Activated naive CD4-positive, alpha-beta T cell treated with anti-CD3 and anti-CD28 coated beads, Interleukin-2, amount 50 U/mL, for 72 hours (primary cell): Measurements from ENCODE around the gene PSMB1. TPM values are rescaled to one million over a fixed set of nuclear protein-coding genes. Genes with fewer than 3 reads are reported as not detected.
"Not testable (repeated sequence)": the region's sequence is repeated elsewhere in the genome, so short reads cannot be mapped to it uniquely, and the experiment has no call there.

ENCODE experiments used
- ATAC-seq, 2 donors: fragments of 150-1000 bp; cut with Tn5 transposase; 2 replicates each; pipeline ENCODE4 v1.10.0; 2021; ENCODE audit warnings: mild to moderate bottlenecking in 2 of 2, moderate library complexity in 2 of 2
- DNase-seq, 2 donors: peaks; one replicate each; pipeline ENCODE4 v3.0.0; 2021 to 2022; ENCODE audit warnings: low spot score in 2 of 2
- H3K27ac Mint-ChIP-seq, 2 donors: one replicate each; pipeline ENCODE4 v1.8.0; 2022; ENCODE audit warnings: mild to moderate bottlenecking in 2 of 2, mixed read lengths in 2 of 2
- H3K36me3 Mint-ChIP-seq, 2 donors: one replicate each; pipeline ENCODE4 v1.8.0; 2022; ENCODE audit warnings: mixed read lengths in 2 of 2
- H3K9me3 Mint-ChIP-seq, 2 donors: one replicate each; pipeline ENCODE4 v1.8.0; 2022; ENCODE audit warnings: mixed read lengths in 2 of 2
- total RNA-seq, 2 donors: library from RNA; stranded (reverse); gene quantifications; one replicate each; pipeline ENCODE4 v1.2.3, GENCODE V29; 2022

The PSMB1 gene
- total RNA-seq, 2 donors from 2014 or later = 206 to 223 TPM

DNA sequence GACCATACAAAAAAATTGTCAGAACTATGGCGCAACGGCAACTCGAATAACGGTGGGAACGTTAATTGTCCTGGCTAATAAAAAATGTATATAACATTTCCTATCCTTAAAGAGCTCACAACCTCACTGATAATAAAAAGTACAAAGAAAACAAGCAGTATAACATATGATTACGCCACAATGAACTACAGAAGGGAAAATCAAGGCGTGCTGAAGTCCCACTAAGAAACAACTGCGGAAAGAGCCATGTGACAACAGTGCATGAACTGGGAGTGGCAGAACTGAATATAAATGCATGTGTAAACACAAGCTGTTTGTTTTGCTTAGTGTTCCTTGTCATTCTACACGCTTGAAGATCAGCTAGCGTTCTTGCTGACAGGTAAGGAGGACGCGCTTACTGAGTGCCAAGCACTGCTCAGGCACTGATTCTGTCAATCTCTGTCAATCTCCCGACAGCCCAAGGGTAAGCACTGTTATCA, 466 bp upstream of the PSMB1 start:
- no peaks in the 10 kb centered on the region for H3K9me3 Mint-ChIP-seq
- no peak overlapping the region for H3K27ac Mint-ChIP-seq
- peaks cover 12 to 24% of the 10 kb centered on the region in 2 donors for H3K36me3 Mint-ChIP-seq
- DNase-seq (no peak), ATAC-seq (peak; percentile 41 to 64)

DNA sequence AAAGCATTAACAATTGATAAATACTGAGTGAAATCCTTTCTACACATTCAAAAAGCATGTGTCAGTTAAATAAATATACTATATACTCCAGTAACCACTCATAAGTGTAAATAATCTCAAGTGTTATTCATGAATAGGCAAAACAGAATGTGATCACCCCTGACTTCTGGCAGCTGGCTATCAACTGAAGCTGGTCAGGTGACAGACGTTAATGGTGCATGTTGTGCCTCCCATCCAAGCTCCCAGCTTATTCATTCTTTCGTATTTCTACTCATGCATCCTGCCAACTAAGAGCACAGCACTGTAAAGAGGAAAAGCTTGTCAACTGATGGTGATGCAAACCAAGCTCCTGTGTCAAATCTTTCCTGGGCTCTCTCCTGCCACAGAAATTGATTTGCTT, 7.7 kb downstream of the PSMB1 start:
- Mint-ChIP-seq H3K27ac (no peak overlapping the region), H3K36me3 (peaks cover 13 to 32% of the 10 kb centered on the region in 2 donors), H3K9me3 (no peaks in the 10 kb centered on the region)
- ATAC-seq = no peak
- DNase-seq = no peak

GRCh38 chr6:170542031-170542719, 10.9 kb downstream of the PSMB1 start:
- peak overlapping the region; percentile 12 to 32 for H3K27ac Mint-ChIP-seq
- peaks cover 0 to 30% of the 10 kb centered on the region in 2 donors for H3K36me3 Mint-ChIP-seq
- DNase-seq = no peak
- no peak for ATAC-seq
- no peaks in the 10 kb centered on the region for H3K9me3 Mint-ChIP-seq

- no peak for DNase-seq
- Mint-ChIP-seq H3K27ac (peak overlapping the region in 1 of 2 donors; percentile 86), H3K36me3 (peaks cover 10 to 28% of the 10 kb centered on the region in 2 donors), H3K9me3 (no peaks in the 10 kb centered on the region)
- ATAC-seq = no peak
These were observed 15.8 kb downstream of the PSMB1 start for GRCh38 chr6:170537329-170537728.

- Mint-ChIP-seq H3K27ac (peak overlapping the region in 1 of 2 donors; percentile 39), H3K36me3 (peaks cover 10 to 28% of the 10 kb centered on the region in 2 donors), H3K9me3 (no peaks in the 10 kb centered on the region)
- no peak for DNase-seq
- ATAC-seq = no peak
These were observed 16.4 kb downstream of the PSMB1 start for GRCh38 chr6:170536671-170537070.

GRCh38 chr6:170535004-170535403, 18.1 kb downstream of the PSMB1 start:
- Mint-ChIP-seq H3K36me3 (peaks cover 10 to 27% of the 10 kb centered on the region in 2 donors), H3K9me3 (no peaks in the 10 kb centered on the region), H3K27ac (peak overlapping the region in 1 of 2 donors; percentile 50)
- ATAC-seq (no peak), DNase-seq (no peak)

DNA sequence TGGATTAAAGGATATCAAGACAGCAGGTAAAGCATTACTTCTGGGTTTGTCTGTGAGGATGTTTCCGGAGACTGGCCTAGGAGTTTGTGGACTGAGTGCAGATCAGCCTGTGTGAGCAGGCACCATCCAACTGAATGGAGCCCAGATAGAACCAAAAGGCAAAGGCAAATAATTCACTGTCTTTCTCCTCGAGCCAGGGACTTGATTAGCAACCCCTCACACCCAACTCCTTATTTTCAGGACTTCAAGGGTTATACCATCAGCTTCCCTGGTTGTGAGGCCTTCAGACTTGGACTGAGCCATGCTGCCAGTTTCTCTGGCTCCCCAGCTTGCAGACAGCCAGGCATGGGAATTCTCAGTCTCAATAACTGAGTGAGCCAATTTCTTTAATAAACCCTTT, 19.3 kb downstream of the PSMB1 start:
- ATAC-seq (no peak), DNase-seq (no peak)
- Mint-ChIP-seq H3K9me3 (no peaks in the 10 kb centered on the region), H3K27ac (no peak overlapping the region), H3K36me3 (peaks cover 10 to 18% of the 10 kb centered on the region in 2 donors)

DNA sequence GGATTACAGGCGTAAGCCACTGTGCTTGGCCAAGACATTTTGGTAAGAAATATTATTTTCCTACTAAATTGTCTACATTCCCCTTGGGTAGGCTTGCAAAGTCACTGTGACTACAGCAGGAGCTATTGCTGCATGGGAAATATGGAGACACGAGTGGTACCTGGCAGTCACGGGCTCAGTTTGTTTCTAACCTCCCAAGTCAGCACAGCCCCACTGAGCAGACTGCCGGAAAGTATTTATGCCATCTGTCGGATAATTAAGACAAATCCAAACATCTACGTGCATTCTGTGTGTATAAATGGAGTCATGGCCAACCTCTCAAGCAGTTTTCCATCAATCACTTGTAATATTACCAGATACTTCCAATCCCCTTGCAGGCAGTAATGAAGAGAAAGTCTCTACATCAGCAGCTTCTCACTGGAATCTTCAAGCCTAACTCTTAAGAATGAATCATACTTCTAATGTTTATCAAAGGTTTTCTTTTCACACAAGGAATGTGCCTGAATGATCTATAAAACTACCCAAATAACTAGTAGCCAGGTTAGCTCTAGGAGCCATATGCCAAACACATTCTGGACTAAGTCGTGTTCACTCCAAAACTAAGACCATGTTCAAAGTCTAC, 20.1 kb downstream of the PSMB1 start:
- H3K9me3 Mint-ChIP-seq = no peaks in the 10 kb centered on the region
- DNase-seq (no peak), ATAC-seq (no peak)
- no peak overlapping the region for H3K27ac Mint-ChIP-seq
- peaks cover 10 to 17% of the 10 kb centered on the region in 2 donors for H3K36me3 Mint-ChIP-seq

DNA sequence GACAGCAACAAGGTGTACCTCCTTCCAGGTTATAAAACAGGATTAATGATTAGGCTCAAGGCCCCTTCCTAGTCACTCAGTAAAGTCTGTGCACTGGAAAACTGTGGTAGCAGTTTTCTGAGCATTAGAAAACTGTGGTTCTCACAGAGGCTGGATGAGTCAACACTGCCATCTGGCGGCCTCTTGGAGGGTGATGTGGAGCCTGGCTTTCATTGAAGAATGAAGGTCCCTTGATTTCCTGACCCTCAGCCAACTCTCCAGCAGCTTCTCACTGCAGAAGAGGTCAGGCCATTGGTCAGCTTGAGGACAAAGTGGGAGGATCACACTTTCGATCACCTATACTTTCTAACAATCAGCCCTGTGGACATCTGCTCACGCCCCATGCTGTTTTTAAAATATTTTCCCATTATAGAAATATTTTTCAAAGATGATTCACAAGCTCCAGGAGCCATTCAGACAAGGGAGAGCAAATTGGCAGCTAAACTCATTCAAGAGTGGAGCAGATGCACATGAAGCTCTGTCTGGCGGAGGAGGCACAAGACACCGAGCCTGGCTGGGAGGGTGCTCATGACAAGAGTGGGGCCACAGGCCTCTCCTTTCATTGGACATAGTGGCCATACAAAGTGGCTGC, 23.2 kb downstream of the PSMB1 start:
- peak; percentile 84 to 85 for ATAC-seq
- peak in 1 of 2 donors; percentile 60 for DNase-seq
- Mint-ChIP-seq H3K27ac (no peak overlapping the region), H3K9me3 (no peaks in the 10 kb centered on the region), H3K36me3 (peaks cover under 1 to 2% of the 10 kb centered on the region in 2 donors)

GRCh38 chr6:170527995-170528394, 25.1 kb downstream of the PSMB1 start:
- DNase-seq, ATAC-seq, H3K27ac Mint-ChIP-seq, H3K9me3 Mint-ChIP-seq, H3K36me3 Mint-ChIP-seq: not testable (repeated sequence)

- no peak for DNase-seq
- ATAC-seq = no peak
- H3K9me3 Mint-ChIP-seq = no peaks in the 10 kb centered on the region
- no peaks in the 10 kb centered on the region for H3K36me3 Mint-ChIP-seq
- no peak overlapping the region for H3K27ac Mint-ChIP-seq
These were observed 27.3 kb downstream of the PSMB1 start for GRCh38 chr6:170525795-170526194.

- H3K27ac Mint-ChIP-seq = peak overlapping the region in 1 of 2 donors; percentile 32
- ATAC-seq (no peak), DNase-seq (no peak)
- no peaks in the 10 kb centered on the region for H3K36me3 Mint-ChIP-seq
- no peaks in the 10 kb centered on the region for H3K9me3 Mint-ChIP-seq
These were observed 29.0 kb downstream of the PSMB1 start for GRCh38 chr6:170524172-170524502.

GRCh38 chr6:170523256-170524171, 29.6 kb downstream of the PSMB1 start:
- Mint-ChIP-seq H3K27ac (no peak overlapping the region), H3K9me3 (no peaks in the 10 kb centered on the region), H3K36me3 (no peaks in the 10 kb centered on the region)
- DNase-seq (no peak), ATAC-seq (no peak)

GRCh38 chr6:170522565-170523183, 30.4 kb downstream of the PSMB1 start:
- peak in 1 of 2 donors; percentile 63 for ATAC-seq
- no peaks in the 10 kb centered on the region for H3K9me3 Mint-ChIP-seq
- H3K27ac Mint-ChIP-seq = no peak overlapping the region
- DNase-seq = peak in 1 of 2 donors; percentile 6
- no peaks in the 10 kb centered on the region for H3K36me3 Mint-ChIP-seq

- peak in 1 of 2 donors; percentile 29 for DNase-seq
- ATAC-seq = peak; percentile 91 to 92
- Mint-ChIP-seq H3K27ac (no peak overlapping the region), H3K9me3 (no peaks in the 10 kb centered on the region), H3K36me3 (no peaks in the 10 kb centered on the region)
These were observed 36.1 kb downstream of the PSMB1 start for GRCh38 chr6:170516783-170517616.
